EH (cell line): ENCODE data around the gene CAPZA3.
"Not testable (repeated sequence)": the region's sequence is repeated elsewhere in the genome, so short reads cannot be mapped to it uniquely, and the experiment has no call there.

Source experiments
- DNase-seq: peaks from one replicate; pipeline ENCODE4 v3.0.0-alpha.2; 2015; ENCODE audit warnings: low read depth

CAPZA3 gene, protein sequence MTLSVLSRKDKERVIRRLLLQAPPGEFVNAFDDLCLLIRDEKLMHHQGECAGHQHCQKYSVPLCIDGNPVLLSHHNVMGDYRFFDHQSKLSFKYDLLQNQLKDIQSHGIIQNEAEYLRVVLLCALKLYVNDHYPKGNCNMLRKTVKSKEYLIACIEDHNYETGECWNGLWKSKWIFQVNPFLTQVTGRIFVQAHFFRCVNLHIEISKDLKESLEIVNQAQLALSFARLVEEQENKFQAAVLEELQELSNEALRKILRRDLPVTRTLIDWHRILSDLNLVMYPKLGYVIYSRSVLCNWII

GRCh38 chr12:18737819-18738218 is at the start of gene CAPZA3, which contains the start of gene PLCZ1:
Gene CAPZA3, plus strand, starts transcription at chr12:18738119. Its CDS starts 150 bp downstream, at chr12:18738269.
Gene PLCZ1, minus strand, starts transcription at chr12:18738012. Its CDS starts 641 bp downstream, at chr12:18737371.
- DNase-seq = no peak

- DNase-seq = no peak
These were observed 48.1 kb upstream of the CAPZA3 start for GRCh38 chr12:18689771-18690170.

- peak; percentile 74 for DNase-seq
These were observed 47.3 kb upstream of the CAPZA3 start for GRCh38 chr12:18690653-18691052.

DNA sequence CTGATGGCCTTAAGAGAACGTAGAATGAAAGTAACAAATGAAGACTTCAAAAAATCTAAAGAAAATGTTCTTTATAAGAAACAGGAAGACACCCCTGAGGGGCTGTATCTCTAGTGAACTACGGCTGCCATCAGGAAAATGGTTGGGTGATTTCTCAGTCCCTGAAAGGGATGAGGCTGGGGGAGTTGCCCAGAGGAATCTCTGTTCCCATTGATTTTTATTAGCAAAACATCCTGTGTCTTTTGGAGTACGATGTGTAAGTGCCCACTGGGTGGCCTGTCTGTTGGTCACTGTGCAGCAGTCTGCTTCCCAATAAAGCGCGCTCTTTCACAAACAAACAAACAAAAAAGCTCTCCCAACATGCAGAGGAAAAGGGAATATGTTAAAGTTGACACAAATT is 43.9 kb upstream of the CAPZA3 start:
- not testable (repeated sequence) for DNase-seq

DNA sequence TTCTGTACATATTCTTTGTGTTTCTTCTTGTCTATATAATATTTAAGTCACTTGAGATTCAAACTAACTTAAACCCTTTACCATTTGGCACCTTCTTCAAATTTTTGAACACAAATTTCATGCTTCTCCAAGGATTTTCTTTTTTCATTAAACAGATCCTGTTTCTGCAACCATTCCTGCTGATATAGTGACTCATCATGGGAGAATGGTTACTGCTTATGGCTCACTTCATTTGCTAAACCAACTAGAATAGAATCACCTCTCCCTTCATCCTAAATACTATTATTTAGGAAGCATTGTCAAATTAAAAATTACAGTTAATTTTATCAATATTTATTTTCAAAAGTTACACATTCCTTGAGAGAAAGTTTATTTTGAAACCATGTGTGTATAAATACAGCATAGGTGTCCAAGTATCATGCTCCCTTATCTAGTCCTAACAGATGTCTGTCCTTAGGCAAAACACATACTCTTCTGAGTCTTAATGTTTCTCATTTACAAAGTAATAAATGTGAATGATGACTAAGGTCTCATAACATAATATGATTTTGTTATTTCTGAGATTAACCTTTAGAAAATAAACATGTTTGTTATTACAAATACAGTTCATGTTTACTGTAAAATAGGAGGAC is 40.8 kb upstream of the CAPZA3 start:
- peak; percentile 66 for DNase-seq

- DNase-seq = peak; percentile 77
These were observed 37.6 kb upstream of the CAPZA3 start for GRCh38 chr12:18700271-18700670.

- DNase-seq = no peak
These were observed 34.6 kb upstream of the CAPZA3 start for GRCh38 chr12:18703321-18703720.

GRCh38 chr12:18703911-18704310 is 34.0 kb upstream of the CAPZA3 start:
- peak; percentile 31 for DNase-seq

- DNase-seq = peak; percentile 33
These were observed 31.1 kb upstream of the CAPZA3 start for GRCh38 chr12:18706798-18707197.

DNA sequence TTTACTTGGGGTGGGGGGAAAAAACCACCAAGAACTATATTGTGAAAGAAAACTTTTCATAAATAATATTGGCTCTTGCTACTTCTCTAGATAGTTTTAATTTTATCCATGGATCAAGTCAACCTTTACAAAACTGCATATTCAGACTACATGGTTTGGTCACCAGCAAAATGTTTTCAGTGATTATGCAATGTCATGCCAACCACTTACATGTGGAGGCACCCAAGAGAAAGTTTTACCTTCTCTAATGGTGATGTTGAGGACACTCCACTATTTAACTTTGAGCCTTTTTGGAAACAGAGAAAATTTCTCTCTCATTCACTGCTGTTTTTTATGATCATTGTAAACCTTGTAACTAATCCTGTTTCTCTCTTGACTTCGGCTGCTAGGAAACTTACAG is 21.7 kb upstream of the CAPZA3 start:
- DNase-seq = no peak

- no peak for DNase-seq
These were observed 19.5 kb upstream of the CAPZA3 start for GRCh38 chr12:18718462-18718861.

DNA sequence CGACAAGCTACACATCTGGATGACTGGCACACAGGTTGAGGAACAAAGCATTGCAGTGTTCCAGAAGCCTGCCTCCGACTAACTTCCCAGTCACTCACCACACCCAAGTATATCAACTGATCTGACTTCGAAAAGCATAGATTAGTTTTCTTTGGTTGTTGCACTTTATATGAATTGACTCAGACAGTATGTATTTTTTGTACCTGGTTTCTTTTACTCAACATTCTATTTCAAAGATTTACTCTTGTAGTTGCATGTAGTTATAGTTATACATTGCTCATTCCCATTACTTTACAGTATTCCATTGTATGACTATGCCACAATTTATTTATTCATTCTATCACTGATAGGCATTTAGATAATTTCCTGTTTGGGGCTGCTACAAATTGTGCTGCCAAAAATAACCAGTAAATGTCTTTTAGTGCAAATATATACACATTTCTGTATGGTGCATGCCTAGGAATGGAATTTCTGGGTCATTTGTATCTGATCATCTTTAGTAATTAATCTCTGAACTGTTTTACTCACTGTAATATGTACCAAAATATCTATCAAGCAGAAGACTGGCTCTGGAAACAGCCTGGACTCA is 17.9 kb upstream of the CAPZA3 start:
- DNase-seq = peak; percentile 74

- DNase-seq = no peak
These were observed 17.2 kb upstream of the CAPZA3 start for GRCh38 chr12:18720690-18721089.

DNA sequence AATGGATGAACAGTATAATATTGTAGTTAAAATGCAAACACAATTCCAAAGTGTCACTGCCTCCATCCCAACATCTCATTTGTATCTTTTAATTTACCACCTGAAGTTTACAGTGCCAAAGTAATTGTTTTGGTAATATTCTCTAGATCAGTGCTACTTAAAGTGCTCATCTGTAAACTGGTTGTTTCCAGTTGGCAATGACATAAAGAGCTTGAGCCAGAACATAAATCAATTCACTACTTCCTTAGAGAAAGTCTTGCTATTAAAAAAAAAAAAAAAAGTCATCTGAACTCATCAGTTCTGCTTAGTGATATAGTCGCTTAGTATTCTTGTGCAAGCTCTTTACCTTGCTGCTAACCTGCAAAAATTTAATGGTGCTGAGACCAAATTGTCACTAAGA is 16.5 kb upstream of the CAPZA3 start:
- no peak for DNase-seq

DNA sequence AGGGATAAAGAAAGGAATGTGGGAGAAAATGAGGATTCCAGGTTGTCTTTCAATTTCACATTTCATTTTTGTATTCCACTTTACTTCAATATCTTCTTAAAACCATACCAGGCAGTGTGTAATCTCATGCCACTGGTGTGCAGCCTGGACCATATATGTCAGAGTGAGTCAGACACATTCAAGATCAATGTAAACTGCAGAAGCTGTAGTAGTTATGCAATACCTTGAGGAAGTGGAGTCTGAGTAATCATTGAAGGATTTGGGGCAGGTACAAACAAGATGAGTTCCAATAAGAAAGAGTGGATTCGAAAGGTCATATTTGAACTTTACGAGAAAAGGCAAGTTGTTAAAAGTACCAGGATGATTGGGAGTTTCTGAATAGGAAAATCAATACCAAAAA is 14.2 kb upstream of the CAPZA3 start:
- DNase-seq = peak; percentile 66

DNA sequence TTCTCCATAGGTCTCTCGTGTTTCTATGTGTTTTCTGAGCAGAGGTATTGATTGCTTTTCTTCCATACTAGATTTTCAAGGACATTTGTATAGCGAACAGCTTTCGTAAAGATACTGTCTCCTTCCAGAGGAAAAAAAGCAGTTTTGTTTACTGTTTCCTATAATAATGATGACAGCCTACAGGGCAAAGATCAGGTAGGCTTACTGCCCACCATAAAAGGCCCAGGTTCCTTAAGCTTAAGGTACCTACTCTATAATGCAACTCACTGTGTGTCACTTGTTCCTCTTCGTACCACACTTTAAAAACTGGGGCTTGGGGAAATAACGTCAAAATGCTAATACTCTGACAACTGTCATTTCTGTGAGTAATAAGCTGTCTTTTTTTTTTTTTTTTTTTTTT is 6.8 kb upstream of the CAPZA3 start:
- no peak for DNase-seq

DNA sequence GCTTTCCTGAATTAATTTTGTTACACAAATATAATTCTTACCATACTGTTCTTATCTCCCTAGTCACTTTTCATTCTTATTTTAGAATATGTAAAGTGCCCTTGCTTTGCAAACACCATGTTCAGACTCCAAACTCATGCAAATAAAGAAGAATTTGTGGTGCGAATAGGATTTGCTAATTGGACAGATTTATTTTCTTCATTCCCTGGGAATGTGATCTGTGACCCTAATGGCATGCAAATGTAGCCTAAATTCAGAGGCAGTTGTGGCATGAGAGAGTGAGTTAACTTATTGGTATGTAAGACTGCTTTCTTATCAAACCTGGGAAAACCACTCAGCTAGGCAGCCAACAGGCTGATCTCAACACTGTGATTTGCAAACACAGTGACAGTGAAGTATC is 10.0 kb downstream of the CAPZA3 start:
- DNase-seq = peak; percentile 98

GRCh38 chr12:18749386-18749957 is 11.6 kb downstream of the CAPZA3 start:
- peak; percentile 69 for DNase-seq

DNA sequence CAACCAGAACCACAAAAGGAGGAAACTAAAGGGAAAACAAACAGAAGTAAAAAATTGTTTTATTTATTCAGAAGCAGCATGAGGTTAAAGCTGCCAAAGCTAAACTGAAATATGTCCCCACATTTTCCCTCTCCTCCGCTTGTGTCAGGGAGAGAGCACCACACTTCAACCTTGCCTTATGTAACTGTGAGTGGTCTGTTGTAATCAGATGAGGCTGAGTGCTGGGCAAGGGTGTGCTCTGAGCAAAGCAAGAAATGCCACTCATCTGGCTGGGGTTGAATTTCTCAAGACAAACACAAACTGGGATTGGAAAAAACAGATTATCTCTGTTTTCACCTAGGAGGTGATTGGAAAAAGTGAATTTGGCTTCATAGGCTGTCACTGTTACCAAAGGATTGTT is 12.2 kb downstream of the CAPZA3 start:
- DNase-seq = peak; percentile 44

GRCh38 chr12:18751866-18752265 is 13.9 kb downstream of the CAPZA3 start:
- DNase-seq = no peak

DNA sequence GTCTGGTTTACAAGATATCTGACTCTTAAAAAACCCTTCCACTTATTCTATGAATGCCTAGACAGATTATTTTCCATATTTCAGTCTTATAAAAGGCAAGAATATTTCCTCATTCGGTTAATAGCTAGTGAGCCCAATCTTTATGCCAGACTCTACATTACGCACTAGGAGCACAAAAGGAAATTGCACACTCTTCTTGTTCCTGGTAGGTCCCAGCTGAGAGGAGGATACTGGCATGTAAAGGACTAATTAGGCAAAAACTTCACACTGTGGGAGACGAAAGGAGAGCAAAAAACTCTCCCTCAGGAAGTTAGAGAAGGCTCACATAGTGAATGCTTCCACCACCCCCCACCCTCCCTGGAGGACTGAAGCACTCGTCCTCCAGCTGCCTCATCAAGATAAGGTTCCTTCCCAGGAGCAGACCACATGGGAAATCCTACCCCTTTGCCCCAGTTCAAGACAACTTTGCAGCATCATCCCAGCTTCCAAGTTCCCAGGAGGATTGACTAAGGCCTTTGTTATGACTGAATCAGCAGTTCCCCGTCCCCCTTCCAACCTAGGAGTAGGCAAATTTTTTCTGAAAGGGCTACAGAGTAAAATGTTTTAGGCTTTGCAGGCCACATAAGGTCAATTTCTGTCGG is 14.5 kb downstream of the CAPZA3 start:
- peak; percentile 98 for DNase-seq

DNA sequence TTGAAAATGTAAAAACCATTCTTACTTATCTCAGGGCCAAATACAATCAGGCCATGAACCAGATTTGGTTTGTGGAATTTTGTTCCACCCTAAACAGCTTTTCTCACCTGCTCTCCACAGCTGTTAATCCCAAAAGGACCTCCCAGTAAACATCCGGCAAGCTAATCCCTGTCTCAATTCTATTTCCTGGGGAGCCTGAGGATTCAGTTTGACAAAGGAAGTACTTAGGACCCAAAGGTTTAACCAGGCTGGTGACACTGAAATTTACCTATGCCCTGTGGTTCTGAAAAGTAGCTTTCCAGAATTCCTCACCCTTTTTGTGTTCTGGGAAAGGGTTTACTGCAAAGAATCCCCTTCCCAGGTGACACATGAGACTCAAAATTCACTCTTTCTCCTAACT is 15.0 kb downstream of the CAPZA3 start:
- DNase-seq = no peak
